Daoy (cell line): ENCODE measurements around the gene MKX. TPM values are rescaled to one million over a fixed set of nuclear protein-coding genes. Genes with fewer than 3 reads are reported as not detected.

Experiments used
- DNase-seq: peaks from one replicate; pipeline ENCODE4 v3.0.0-alpha.2; 2015; ENCODE audit warnings: low read depth
- total RNA-seq: library from RNA; depleted of rRNA; stranded (reverse); fragments of >200 nt; shearing (Covaris generic); gene quantifications from 2 replicates; pipeline ENCODE4 v1.2.3, GENCODE V29; 2014; rRNA removed

MKX gene
- total RNA-seq, 1 experiment from 2014 or later, result 1.6 TPM

GRCh38 chr10:27654284-27654683 lies 91.3 kb downstream of the MKX start:
- DNase-seq, result no peak

- no peak for DNase-seq
Measured at GRCh38 chr10:27646604-27647175, 98.9 kb downstream of the MKX start.

DNA sequence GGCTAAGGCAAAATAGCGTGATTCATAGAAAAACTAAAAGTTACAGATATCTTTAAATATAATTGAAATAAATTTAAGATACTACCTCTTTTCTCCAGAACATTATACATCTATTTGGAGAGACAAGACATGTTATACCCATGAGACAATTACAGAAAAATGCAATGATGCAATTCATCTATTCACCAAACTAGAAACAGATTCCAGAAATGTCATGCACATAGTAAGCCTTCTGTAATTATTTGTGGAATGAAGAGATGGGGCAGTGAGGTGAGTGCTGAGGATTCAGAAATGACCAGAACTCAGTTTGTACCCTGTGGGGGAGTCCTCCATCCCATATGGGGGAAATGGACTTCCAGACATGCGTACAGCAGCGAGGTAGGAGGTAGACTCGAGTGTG lies 99.4 kb downstream of the MKX start:
- DNase-seq, result no peak

DNA sequence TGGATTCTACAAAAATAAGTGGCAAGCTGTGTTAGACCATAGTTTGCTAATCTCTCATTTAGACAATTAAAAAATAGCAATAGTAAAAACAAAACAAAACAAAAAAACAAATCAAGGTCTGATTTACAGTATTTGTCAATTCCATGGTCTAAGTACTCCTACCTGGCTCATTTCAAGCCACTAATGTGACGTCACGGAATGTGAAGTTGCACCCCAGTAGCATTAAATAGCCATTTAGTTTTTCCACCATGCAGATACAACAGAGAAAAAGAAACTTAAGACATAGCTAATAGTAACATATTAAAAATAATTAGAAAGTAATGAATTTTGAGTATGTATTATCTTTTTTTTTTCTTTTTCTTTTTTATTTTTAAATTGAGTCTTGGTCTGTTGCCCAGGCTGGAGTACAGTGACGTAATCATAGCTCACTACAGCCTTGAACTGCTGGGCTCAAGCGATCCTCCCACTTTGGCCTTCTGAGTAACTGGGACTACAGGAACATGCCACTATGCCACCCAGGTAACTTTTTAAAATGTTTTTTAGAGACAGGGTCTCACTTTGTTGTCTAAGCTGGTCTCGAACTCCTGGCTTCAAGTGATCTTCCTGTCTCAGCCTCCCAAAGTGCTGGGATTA lies 101.2 kb downstream of the MKX start:
- DNase-seq, result no peak

- no peak for DNase-seq
Measured at GRCh38 chr10:27643301-27643700, 102.3 kb downstream of the MKX start.

GRCh38 chr10:27642023-27642589 lies 103.5 kb downstream of the MKX start:
- DNase-seq, result no peak

GRCh38 chr10:27638071-27638750 lies 107.4 kb downstream of the MKX start:
- no peak for DNase-seq

DNA sequence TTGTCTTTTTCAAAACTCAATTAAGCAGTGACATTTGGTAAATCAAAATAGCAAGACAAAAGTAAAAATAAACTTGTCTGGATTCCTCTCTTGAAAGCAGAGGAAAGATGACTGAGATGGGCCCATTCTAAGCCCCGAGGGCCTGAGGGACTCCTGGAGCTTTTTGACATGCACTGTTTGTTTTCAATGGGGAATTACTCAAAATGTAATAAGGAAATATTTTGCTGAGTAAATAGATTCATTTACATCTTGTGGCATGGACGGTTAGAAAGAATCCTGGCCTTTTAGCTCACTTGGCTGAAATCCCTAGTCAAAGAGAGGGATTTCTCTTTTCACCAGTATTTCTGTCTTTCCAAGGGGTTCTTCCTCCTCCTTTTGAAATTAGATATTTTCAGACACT lies 108.0 kb downstream of the MKX start:
- no peak for DNase-seq

GRCh38 chr10:27636816-27637215 lies 108.8 kb downstream of the MKX start:
- no peak for DNase-seq

GRCh38 chr10:27635699-27636270 lies 109.8 kb downstream of the MKX start:
- DNase-seq, result no peak

DNA sequence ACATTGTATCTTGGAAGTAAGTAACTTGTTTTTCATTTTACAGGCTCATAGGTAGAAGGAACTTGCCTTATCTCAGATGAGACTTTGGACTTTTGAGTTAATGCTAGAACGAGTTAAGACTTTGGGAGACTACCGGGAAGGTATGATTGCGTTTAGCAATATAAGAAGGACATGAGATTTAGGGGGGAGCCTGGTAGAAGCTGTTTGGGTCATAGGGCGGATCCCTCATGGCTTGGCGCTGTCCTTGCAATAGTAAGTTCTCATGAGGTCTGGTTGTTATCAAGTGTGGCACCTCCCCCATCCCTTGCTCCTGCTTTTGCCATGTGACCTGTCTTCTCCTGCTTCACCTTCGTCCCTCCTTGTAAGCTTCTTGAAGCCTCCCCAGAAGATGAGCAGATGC lies 110.3 kb downstream of the MKX start:
- no peak for DNase-seq

- no peak for DNase-seq
Measured at GRCh38 chr10:27628621-27629020, 117.0 kb downstream of the MKX start.

- no peak for DNase-seq
Measured at GRCh38 chr10:27626890-27627289, 118.7 kb downstream of the MKX start.

GRCh38 chr10:27625452-27626211 lies 120.0 kb downstream of the MKX start:
- DNase-seq, result no peak

GRCh38 chr10:27624941-27625340 lies 120.7 kb downstream of the MKX start:
- DNase-seq, result no peak

Other genes starting within 250 kb of the MKX start
- 33.7 and 44.8 TPM in 2 replicates for gene RAB18, start 241.5 kb downstream of the MKX start, total RNA-seq